ENCODE measurements around the gene ZNF664.

Gene ZNF664

DNA sequence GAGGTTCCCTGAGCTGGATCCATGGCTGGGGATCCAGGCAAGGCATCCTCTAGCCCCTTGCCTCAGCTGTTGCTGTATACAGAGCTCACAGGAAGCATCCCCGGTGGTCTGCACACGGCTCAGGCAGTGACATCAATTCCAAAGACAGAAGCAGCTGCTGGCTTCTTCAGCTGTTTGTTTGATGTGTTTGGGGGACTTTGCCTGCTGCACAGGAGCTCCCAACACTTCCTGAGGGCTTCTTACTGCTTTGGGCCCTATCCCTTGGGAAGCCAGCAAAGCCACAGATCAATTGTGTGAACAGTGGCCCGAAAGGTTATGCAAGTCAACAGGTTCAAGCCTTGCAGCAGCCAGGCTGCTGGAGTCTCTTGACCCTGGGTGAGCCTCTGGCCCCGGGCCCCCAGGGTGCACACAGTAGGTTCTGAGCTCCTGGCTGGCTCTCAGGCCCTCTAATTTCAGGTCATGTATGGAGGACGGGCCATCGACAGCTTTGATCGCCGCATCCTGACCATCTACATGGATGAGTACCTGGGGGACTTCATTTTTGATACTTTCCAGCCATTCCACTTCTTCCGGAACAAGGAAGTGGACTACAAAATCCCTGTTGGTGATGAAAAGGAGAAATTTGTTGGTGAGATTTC lies 43.0 kb upstream of the ZNF664 start:
- H3K27ac Mint-ChIP-seq = peak overlapping the region in 1 of 3 experiments; percentile 34
- no peak for TF ChIP-seq CTCF (IDR thresholded peaks at IDR 0.05; ENCODE audit: unreplicated experiment in 3 of 3)
- H3K36me3 Mint-ChIP-seq (ENCODE audit: low read depth) = peaks cover 28% of the 10 kb centered on the region
- no peak overlapping the region for H3K4me3 Mint-ChIP-seq
- H3K4me1 Mint-ChIP-seq = peaks cover 5% of the 10 kb centered on the region
- no peaks in the 10 kb centered on the region for H3K27me3 Mint-ChIP-seq (ENCODE audit: low read depth)
- peaks cover 3% of the 10 kb centered on the region for H3K9me3 Mint-ChIP-seq

GRCh38 chr12:123931686-123932321 lies 41.2 kb upstream of the ZNF664 start:
- H3K36me3 Mint-ChIP-seq (ENCODE audit: low read depth) = peaks cover 41% of the 10 kb centered on the region
- no peak overlapping the region for H3K4me3 Mint-ChIP-seq
- peaks cover 5% of the 10 kb centered on the region for H3K4me1 Mint-ChIP-seq

DNA sequence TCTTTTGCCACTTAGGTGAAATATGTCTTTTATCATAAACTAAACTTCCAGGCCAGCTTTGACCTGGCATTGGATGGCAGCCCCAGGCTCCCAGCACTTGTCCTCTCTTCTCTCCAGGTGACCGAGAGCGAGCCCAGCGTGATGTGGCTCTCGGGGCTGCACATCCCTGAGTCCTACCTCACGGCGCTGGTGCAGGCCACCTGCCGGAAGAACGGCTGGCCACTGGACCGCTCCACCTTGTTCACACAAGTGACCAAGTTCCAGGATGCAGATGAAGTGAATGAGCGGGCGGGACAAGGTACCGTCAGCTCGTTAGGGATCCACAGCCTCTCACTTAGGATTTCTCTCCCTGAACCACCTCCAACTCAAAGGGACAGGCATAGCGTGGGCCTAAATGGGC lies 39.8 kb upstream of the ZNF664 start:
- H3K9me3 Mint-ChIP-seq = peaks cover 3% of the 10 kb centered on the region
- peaks cover 52% of the 10 kb centered on the region for H3K36me3 Mint-ChIP-seq (ENCODE audit: low read depth)
- H3K4me1 Mint-ChIP-seq = peaks cover 5% of the 10 kb centered on the region
- no peak overlapping the region for H3K27ac Mint-ChIP-seq
- no peak for TF ChIP-seq CTCF (IDR thresholded peaks at IDR 0.05; ENCODE audit: unreplicated experiment in 3 of 3)
- H3K27me3 Mint-ChIP-seq (ENCODE audit: low read depth) = peaks cover 3% of the 10 kb centered on the region
- H3K4me3 Mint-ChIP-seq = no peak overlapping the region

More at GRCh38 chr12:123931686-123932321, 41.2 kb upstream of the ZNF664 start:
- no peaks in the 10 kb centered on the region for H3K27me3 Mint-ChIP-seq (ENCODE audit: low read depth)
- no peak overlapping the region for H3K27ac Mint-ChIP-seq
- TF ChIP-seq CTCF (IDR thresholded peaks at IDR 0.05; ENCODE audit: unreplicated experiment in 3 of 3) = no peak
- peaks cover 3% of the 10 kb centered on the region for H3K9me3 Mint-ChIP-seq

DNA sequence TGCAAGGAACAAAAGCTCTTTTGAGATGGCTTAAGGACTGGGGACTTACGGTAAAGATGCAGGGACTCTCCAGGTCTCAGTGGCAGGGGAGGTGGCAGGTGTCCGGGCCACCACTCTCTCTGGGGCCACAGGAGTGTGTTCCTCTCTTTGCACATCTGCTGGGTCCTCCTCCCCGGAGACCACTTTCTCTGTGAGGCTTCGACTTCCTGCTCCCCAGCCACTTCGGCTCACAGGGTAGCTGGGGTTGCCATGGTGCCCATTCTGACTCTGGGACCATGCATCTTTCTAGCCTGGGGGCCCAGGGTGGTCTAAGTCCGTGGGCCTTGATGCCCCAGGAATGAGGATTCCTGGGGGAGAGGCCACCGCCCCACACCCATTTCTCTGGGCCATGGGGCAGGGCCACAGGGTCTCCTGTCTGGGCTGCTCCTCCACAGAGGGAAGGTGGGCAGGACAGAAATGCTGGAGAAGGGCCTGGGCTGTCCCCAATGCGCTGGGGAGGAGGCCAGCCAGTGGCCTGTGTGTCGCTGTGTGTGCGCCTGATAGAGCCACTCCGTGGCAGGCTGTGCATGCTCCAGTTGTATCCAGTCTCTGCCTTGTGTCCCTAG lies 38.9 kb upstream of the ZNF664 start:
- Mint-ChIP-seq H3K9me3 (peaks cover 3% of the 10 kb centered on the region), H3K4me3 (no peak overlapping the region), H3K27ac (no peak overlapping the region), H3K27me3 (ENCODE audit: low read depth) (peaks cover 3% of the 10 kb centered on the region), H3K36me3 (ENCODE audit: low read depth) (peaks cover 55% of the 10 kb centered on the region), H3K4me1 (peaks cover 5% of the 10 kb centered on the region)
- no peak for TF ChIP-seq CTCF (IDR thresholded peaks at IDR 0.05; ENCODE audit: unreplicated experiment in 3 of 3)

GRCh38 chr12:123934829-123935228 lies 38.2 kb upstream of the ZNF664 start:
- Mint-ChIP-seq H3K4me3 (no peak overlapping the region), H3K9me3 (peaks cover 3% of the 10 kb centered on the region), H3K27ac (no peak overlapping the region), H3K4me1 (peaks cover 2% of the 10 kb centered on the region), H3K36me3 (ENCODE audit: low read depth) (peaks cover 54% of the 10 kb centered on the region), H3K27me3 (ENCODE audit: low read depth) (peaks cover 3% of the 10 kb centered on the region)
- no peak for TF ChIP-seq CTCF (IDR thresholded peaks at IDR 0.05; ENCODE audit: unreplicated experiment in 3 of 3)

All from nephron (organoid).